Measurements from ENCODE around the gene ABCA3. TPM values are rescaled to one million over a fixed set of nuclear protein-coding genes. Genes with fewer than 3 reads are reported as not detected.

The ABCA3 gene
- total RNA-seq, 1 donor from 2014 or later = 17.1 TPM

GRCh38 chr16:2317231-2318020 is 23.1 kb downstream of the ABCA3 start:
- DNase-seq (ENCODE audit: low read depth) = no peak
- no peak for TF ChIP-seq CTCF (conservative IDR thresholded peaks at IDR 0.05; ENCODE audit: low read depth, low read length)
- H3K4me3 ChIP-seq (ENCODE audit: low read depth, low read length) = no peak overlapping the region

GRCh38 chr16:2308089-2308962 is 32.2 kb downstream of the ABCA3 start:
- no peak overlapping the region for H3K4me3 ChIP-seq (ENCODE audit: low read depth, low read length)
- no peak for TF ChIP-seq CTCF (conservative IDR thresholded peaks at IDR 0.05; ENCODE audit: low read depth, low read length)
- DNase-seq (ENCODE audit: low read depth) = no peak

GRCh38 chr16:2299915-2300192 is 40.7 kb downstream of the ABCA3 start:
- DNase-seq (ENCODE audit: low read depth) = no peak
- TF ChIP-seq CTCF (conservative IDR thresholded peaks at IDR 0.05; ENCODE audit: low read depth, low read length) = no peak
- no peak overlapping the region for H3K4me3 ChIP-seq (ENCODE audit: low read depth, low read length)

- DNase-seq (ENCODE audit: low read depth) = no peak
- no peak for TF ChIP-seq CTCF (conservative IDR thresholded peaks at IDR 0.05; ENCODE audit: low read depth, low read length)
- H3K4me3 ChIP-seq (ENCODE audit: low read depth, low read length) = no peak overlapping the region
Measured at GRCh38 chr16:2299121-2299914, 41.2 kb downstream of the ABCA3 start.

- DNase-seq (ENCODE audit: low read depth) = no peak
- no peak for TF ChIP-seq CTCF (conservative IDR thresholded peaks at IDR 0.05; ENCODE audit: low read depth, low read length)
- H3K4me3 ChIP-seq (ENCODE audit: low read depth, low read length) = no peak overlapping the region
Measured at GRCh38 chr16:2298621-2299020, 41.9 kb downstream of the ABCA3 start.

- no peak for DNase-seq (ENCODE audit: low read depth)
- TF ChIP-seq CTCF (conservative IDR thresholded peaks at IDR 0.05; ENCODE audit: low read depth, low read length) = no peak
- H3K4me3 ChIP-seq (ENCODE audit: low read depth, low read length) = no peak overlapping the region
Measured at GRCh38 chr16:2297506-2297860, 43.0 kb downstream of the ABCA3 start.
